ENCODE measurements around the gene EEF1A2. TPM values are rescaled to one million over a fixed set of nuclear protein-coding genes. Genes with fewer than 3 reads are reported as not detected.
A peak's percentile ranks its signal among the peaks of the same experiment; 100 is the strongest.

EEF1A2 gene
- total RNA-seq, 1 experiment from 2014 or later: 26.0 TPM

GRCh38 chr20:63471002-63471716, 27.7 kb downstream of the EEF1A2 start:
- DNase-seq (ENCODE audit: low spot score) (no peak), ATAC-seq (peak; percentile 6)
- Mint-ChIP-seq H3K36me3 (no peaks in the 10 kb centered on the region), H3K4me1 (peaks cover 25% of the 10 kb centered on the region), H3K27me3 (ENCODE audit: low read depth) (peaks cover 11% of the 10 kb centered on the region), H3K27ac (no peak overlapping the region), H3K9me3 (no peaks in the 10 kb centered on the region), H3K4me3 (peak overlapping the region; percentile 67)
- ChIA-PET POLR2A (no interaction called here), CTCF (interaction anchor here (0.7 to 2.8 kb wide), 12 partner anchors 9 to 391 kb away, joined by 3 to 12 read pairs (median 4); partner anchors contain the start of gene PTK6)
- TF ChIP-seq IRF1 (CRISPR knock-in tag; IDR thresholded peaks at IDR 0.05): 0 out of 2 replicates have a peak, but pooled peaks have one; percentile 18
- 0 out of 2 replicates have a peak, but pooled peaks have one; percentile 18 for TF ChIP-seq SP1 (CRISPR knock-in tag; conservative IDR thresholded peaks at IDR 0.05)
- TF ChIP-seq ESRRA (CRISPR knock-in tag; IDR thresholded peaks at IDR 0.05; ENCODE audit: borderline replicate concordance): no peak
- TF ChIP-seq ARID4B (CRISPR knock-in tag; IDR thresholded peaks at IDR 0.05; ENCODE audit: borderline replicate concordance): peak; percentile 81
- TF ChIP-seq, protein P1, sequence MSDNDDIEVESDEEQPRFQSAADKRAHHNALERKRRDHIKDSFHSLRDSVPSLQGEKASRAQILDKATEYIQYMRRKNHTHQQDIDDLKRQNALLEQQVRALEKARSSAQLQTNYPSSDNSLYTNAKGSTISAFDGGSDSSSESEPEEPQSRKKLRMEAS (CRISPR knock-in tag; IDR thresholded peaks at IDR 0.05): 0 out of 2 replicates have a peak, but pooled peaks have one; percentile 35
- 0 out of 2 replicates have a peak, but pooled peaks have one; percentile 13 for TF ChIP-seq ETV6 (CRISPR knock-in tag; IDR thresholded peaks at IDR 0.05)
- no peak; the same call in 1 of the 2 replicates for TF ChIP-seq TCF7 (CRISPR knock-in tag; IDR thresholded peaks at IDR 0.05; ENCODE audit: low read depth)

DNA sequence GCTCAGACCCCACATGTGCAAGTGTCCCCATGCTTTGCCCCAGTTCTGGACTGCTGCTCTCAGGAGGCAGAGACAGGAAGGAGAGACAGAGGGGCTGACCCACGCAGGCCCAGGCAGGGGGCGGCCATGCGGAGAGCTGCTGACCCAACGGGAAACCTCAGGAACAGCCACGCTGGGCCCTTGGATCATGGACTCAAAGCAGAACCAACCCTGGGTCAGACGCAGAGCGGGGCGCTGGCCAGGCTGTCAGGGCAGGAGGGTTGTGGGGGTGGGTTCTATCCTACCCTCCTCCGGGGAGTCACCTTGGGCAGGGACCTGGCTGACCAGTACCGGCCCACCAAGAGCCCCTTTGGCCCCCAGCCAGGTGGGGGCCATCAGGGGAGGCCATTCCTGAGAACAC, 28.5 kb downstream of the EEF1A2 start:
- H3K27ac Mint-ChIP-seq: no peak overlapping the region
- no peaks in the 10 kb centered on the region for H3K9me3 Mint-ChIP-seq
- H3K4me3 Mint-ChIP-seq: peak overlapping the region; percentile 67
- DNase-seq (ENCODE audit: low spot score) (no peak), ATAC-seq (no peak)
- CTCF ChIA-PET: interaction anchor here (0.9 to 2.8 kb wide), 15 partner anchors 9 to 305 kb away, joined by 3 to 12 read pairs (median 4); partner anchors contain the start of gene PTK6
- POLR2A ChIA-PET: no interaction called here
- H3K4me1 Mint-ChIP-seq: peaks cover 29% of the 10 kb centered on the region
- TF ChIP-seq ETV6 (CRISPR knock-in tag; IDR thresholded peaks at IDR 0.05) (no peak), ZNF263 (CRISPR knock-in tag; IDR thresholded peaks at IDR 0.05; ENCODE audit: low read depth) (no peak), FOXJ3 (CRISPR knock-in tag; IDR thresholded peaks at IDR 0.05; ENCODE audit: borderline replicate concordance) (no peak), ZNF232 (CRISPR knock-in tag; IDR thresholded peaks at IDR 0.05) (no peak)
- TF ChIP-seq, protein P1 (CRISPR knock-in tag; IDR thresholded peaks at IDR 0.05): no peak
- TF ChIP-seq, protein P2, sequence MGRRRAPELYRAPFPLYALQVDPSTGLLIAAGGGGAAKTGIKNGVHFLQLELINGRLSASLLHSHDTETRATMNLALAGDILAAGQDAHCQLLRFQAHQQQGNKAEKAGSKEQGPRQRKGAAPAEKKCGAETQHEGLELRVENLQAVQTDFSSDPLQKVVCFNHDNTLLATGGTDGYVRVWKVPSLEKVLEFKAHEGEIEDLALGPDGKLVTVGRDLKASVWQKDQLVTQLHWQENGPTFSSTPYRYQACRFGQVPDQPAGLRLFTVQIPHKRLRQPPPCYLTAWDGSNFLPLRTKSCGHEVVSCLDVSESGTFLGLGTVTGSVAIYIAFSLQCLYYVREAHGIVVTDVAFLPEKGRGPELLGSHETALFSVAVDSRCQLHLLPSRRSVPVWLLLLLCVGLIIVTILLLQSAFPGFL (CRISPR knock-in tag; IDR thresholded peaks at IDR 0.05; ENCODE audit: borderline replicate concordance): no peak
- peaks cover 11% of the 10 kb centered on the region for H3K27me3 Mint-ChIP-seq (ENCODE audit: low read depth)
- no peaks in the 10 kb centered on the region for H3K36me3 Mint-ChIP-seq

DNA sequence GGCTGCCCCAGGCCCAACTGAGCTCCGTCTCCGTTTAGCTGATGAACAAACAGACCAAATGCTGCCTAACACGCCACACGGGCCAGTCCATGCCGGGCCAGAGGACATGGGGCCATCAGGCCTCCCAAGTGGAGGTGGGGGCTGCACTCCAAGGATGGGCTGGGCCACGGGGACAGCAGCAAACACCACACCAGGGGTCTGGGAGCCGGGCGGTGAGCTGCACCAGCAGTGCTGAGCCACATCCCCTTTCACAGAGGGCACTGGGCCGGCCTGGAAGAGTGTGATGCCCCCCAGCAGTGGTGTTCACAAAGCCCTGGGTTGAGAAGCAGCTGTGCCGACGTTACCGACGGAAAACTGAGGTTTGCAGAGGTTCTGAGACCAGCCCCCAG, 29.2 kb downstream of the EEF1A2 start:
- ATAC-seq: no peak
- Mint-ChIP-seq H3K27ac (no peak overlapping the region), H3K9me3 (no peaks in the 10 kb centered on the region), H3K27me3 (ENCODE audit: low read depth) (peaks cover 4% of the 10 kb centered on the region; the same call in 1 of the 2 replicates), H3K4me3 (no peak overlapping the region; the same call in 1 of the 2 replicates), H3K4me1 (peaks cover 29% of the 10 kb centered on the region), H3K36me3 (no peaks in the 10 kb centered on the region)
- ChIA-PET CTCF (interaction anchor here (0.9 to 2.8 kb wide), 9 partner anchors 9 to 306 kb away, joined by 3 to 12 read pairs (median 5); partner anchors contain the start of gene PTK6), POLR2A (no interaction called here)
- TF ChIP-seq TEAD1 (CRISPR knock-in tag; IDR thresholded peaks at IDR 0.05) (no peak), NR2C2 (CRISPR knock-in tag; IDR thresholded peaks at IDR 0.05) (no peak), EMX1 (CRISPR knock-in tag; IDR thresholded peaks at IDR 0.05) (no peak), ZNF138 (CRISPR knock-in tag; conservative IDR thresholded peaks at IDR 0.05) (no peak)
- DNase-seq (ENCODE audit: low spot score): no peak

Data from WTC11 (cell line).